ENCODE results near the gene PDF.
"Not testable (repeated sequence)": the region's sequence is repeated elsewhere in the genome, so short reads cannot be mapped to it uniquely, and the experiment has no call there.

Gene PDF, protein sequence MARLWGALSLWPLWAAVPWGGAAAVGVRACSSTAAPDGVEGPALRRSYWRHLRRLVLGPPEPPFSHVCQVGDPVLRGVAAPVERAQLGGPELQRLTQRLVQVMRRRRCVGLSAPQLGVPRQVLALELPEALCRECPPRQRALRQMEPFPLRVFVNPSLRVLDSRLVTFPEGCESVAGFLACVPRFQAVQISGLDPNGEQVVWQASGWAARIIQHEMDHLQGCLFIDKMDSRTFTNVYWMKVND

DNA sequence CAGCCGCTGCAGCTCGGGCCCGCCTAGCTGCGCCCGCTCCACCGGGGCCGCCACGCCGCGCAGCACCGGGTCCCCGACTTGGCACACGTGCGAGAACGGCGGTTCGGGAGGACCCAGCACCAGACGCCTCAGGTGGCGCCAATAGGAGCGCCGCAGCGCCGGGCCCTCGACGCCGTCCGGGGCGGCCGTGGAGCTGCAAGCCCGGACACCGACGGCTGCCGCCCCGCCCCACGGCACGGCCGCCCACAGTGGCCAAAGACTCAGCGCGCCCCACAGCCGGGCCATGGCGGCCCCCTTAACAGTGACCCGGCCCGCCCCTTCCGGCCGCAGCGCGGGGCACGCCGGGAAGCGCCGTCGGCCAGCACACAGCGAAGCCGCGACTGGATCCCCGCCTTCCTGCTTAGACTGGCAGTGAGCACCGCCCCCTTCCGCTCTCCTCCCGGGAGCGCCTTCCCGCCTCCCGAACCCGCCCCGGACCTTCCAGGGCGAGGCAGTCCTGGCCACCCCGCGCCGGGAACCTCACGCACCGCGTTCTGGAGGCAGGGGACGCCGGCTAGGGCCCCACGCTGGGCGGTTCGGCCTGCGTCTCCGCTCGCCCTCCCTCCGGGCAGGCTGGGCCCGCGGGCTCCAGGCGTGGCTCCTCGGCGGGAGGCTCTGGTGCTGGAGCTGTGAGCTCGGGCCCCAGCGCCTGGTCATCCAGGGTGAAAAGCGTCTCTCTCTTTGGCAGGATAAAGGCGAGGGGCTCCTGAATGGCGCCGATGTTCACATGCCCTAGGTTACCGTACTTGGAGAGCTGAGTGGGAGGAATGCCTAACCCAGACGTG is at the start of gene PDF:
Gene PDF, minus strand, starts transcription at position 303 of the 824 bp plus-strand sequence. Its CDS starts 18 bp downstream, at position 285.
- peak; percentile 93 for DNase-seq

DNA sequence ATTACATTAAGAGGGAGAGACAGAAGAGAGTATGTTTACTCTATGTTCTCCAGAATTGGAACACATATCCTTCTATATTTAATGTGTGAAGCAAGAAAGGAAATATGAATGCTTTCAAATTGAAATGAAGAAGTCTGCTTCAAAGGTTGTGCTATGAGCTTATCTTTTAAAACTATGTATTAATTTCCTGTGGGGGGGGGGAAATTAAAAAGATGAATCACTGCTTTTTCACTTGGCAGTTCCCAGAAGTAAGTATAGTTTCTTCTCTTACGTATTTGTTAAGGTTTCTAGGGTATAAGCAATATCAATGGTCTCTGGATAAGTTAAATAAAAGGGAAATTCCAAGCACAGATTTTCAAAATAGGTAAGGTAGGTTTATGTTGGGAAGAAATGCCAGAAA is 48.4 kb upstream of the PDF start:
- no peak for DNase-seq

DNA sequence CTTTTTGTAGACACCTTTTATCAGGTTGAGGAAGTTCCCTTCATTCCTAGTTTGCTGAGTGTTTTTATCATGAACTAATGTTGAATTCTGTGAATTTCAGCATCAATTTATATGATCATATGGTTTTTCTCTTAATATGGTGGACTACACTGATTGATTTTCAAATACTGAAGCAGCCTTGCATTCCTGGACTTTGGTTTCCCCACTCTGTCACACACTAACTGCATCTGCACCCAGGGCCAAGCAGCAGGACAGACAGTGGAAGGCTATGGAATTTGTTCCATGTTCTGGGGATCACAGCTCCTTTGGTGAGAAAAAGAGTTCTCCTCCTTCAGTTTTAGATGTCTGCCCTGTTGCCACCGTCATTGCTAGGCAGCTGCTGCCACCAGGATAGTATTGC is 47.6 kb upstream of the PDF start:
- DNase-seq, result no peak

DNA sequence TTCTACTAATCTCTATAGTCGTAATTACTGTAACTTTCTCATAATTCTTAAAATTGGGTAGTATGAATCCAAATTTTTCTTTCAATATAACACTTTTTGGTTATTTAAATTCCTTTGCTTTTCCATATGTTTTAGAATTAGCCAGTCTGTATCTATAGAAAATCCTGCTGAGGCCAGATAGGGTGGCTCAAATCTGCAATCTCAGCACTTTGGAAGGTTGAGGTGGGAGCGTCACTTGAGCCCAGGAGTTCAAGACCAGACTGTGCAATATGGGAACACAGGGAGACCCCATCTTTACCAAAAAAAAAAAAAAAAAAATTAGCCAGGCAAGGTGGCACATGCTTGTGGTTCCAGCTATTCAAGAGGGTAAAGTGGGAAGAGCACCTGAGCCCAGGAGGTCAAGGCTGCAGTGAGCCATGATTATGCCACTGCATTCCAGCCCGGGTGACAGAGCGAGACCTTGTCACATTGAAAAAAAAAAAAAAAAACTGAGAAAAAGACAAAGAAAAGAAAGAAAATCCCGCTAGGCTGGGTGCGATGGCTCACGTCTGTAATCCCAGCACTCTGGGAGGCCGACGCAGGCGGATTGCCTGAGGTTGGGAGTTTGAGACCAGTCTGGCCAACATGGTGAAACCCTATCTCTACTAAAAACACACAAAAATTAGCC is 46.1 kb upstream of the PDF start:
- no peak for DNase-seq

DNA sequence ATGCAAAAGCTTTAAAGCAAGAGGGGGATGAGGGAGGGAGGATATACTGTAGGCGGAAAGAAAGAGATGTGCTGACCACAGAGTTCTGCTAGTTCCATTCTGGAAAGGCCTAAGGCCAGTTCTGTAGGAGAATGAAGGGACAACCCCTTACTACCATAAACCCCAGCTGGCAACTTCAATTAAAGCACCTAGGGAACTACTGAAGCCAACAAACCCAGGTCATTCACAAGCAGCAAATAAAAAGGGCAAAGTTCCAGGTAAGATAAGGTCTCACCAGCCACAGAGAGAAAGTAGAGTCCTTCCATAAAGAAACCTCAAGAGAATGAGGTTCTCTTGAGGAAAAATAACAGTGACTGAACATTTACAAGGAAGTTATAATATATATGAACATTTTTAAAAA is 42.6 kb upstream of the PDF start:
- no peak for DNase-seq

DNA sequence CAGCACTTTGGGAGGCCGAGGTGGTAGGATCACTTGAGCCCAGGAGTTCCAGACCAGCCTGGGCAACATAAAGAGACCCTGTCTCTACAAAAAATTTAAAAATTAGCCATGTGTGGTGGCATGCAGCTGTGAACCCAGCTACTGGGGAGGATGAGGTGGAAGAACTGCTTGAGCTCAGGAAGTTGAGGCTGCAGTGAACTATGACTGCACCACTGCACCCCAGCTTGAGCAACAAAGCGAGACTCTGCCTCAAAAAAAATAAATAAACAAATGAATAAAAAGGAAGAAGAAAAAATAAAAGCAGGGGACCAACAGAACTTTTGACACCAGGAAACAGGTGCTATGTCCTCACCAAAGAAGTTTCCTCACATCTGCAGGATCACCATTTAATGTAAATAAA is 41.2 kb upstream of the PDF start:
- DNase-seq, result no peak

DNA sequence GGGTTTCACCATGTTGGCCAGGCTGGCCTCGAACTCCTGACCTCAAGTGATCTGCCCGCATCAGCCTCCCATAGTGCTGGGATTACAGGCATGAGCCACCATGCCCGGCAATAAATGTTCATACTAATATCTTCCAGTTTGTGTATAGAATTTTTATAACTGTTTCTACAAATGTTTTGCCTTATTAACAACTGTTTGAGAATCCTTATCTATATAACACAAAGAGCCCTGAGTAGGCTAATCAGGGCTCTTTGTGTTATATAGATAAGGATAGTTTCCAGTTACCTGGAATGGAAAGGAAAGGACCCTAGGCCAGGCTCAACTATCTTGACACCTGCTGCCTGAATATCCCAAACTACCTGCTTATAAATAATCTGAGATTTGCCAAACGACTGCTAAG is 38.5 kb upstream of the PDF start:
- no peak for DNase-seq

DNA sequence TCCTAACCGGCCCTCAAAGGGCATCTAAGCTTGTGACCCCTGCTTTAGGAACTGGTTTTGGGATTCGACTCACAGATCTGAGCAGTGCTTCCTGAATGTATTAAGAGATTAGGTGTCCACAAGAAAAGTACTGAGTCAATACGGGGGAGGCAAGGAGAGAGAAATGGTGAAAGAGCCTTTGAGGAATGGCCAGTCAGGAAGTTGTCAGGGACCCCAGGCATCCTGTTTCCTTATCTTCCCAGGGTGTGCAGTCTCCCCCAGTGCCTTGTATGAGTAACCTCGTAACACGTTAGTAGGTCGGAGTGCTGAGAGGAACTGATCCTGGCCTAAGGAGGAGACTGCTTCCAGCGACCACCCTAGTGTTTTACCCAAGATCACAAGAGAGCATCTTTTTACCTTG is 37.6 kb upstream of the PDF start:
- no peak for DNase-seq

DNA sequence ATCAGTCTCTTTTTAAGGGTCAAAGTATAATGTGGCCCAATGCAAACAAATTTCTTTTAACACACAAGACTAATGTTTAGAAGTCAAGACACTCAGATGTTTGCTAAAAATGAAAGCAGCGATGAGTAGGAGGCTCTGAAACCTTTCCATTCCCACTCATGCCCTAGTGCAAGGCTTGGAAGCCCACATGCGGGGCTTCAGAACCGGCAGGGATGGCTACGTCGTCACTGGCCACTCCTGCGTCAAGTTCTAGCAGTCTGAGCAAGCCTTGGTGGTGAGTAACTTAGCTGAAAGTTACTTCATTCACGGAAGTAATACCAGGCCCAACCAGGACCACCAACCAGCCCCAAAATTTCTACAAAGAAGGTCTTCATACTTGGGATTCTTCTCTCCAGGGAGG is 36.0 kb upstream of the PDF start:
- DNase-seq, result no peak

DNA sequence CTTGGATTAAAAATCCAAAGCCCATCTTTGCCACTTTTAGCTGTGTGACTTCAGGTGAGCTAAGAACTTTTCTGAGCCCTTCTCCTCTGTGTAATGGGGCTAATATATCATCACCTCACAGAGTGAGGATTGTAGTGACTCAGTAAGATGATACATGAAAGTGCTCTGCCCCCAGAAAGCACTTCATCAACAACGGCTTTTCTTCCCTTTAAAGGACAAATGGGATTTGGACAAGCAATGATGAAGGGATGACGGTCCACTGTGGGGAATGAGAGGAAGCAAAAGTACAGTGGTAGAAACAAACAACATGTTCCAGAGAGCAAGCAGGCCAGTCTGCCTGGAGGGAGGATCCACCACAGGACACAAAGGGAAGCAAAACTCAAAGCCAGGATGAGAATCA is 35.5 kb upstream of the PDF start:
- DNase-seq, result no peak

DNA sequence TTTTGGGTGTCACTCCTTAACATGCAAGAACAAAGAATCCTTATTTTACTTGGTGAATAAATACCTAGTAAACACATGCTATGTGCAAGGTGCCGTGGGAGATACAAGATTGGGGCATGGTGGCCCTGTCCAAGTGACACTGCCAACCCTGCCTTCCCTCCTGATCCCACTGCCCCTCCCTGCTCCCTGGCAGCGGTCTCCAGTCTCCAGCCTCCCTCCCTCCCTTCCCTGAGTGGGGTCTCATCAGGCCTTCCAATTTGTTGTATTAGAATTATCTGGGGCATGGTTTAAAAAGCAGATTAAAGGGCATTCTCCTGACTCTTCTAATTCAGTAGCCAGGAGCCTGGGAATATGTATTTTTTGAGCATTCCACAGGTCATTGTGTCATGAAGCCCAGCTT is 33.7 kb upstream of the PDF start:
- DNase-seq, result no peak

DNA sequence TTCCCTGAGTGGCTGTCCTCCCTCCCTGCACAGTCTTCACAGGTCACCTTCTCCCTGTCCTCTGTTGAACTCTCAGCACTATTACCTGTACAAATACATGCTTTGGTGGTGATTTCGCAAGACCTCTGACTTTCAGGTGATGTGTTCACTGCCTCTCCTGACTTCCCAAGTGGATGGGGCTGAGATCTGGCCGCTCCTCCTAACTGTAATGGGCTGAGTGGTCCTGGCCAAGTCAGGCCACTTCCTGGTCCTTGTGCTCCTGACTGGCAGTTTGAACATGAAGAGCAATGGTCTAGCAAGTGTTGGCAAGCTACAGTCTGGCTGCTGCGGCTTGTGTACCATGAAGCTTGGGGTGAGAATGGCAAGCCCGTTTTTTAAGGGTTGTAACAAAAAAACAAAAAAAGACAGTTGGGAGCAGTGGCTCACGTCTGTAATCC is 32.9 kb upstream of the PDF start:
- DNase-seq, result no peak

DNA sequence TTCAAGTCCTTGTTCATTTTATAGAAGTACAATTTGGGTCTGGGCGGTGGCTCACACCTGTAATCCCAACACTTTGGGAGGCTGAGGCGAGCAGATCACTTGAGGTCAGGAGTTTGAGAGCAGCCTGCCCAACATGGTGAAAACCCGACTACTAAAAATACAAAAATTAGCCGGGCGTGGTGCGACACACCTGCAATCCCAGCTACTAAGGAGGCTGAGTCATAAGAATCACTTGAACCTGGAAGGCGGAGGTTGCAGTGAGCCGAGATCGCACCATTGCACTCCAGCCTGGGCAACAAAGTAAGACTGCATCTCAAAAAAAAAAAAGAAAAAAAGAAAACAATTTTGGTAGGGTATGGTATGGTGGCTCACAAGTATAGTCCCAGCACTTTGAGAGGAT is 29.7 kb upstream of the PDF start:
- not testable (repeated sequence) for DNase-seq

DNA sequence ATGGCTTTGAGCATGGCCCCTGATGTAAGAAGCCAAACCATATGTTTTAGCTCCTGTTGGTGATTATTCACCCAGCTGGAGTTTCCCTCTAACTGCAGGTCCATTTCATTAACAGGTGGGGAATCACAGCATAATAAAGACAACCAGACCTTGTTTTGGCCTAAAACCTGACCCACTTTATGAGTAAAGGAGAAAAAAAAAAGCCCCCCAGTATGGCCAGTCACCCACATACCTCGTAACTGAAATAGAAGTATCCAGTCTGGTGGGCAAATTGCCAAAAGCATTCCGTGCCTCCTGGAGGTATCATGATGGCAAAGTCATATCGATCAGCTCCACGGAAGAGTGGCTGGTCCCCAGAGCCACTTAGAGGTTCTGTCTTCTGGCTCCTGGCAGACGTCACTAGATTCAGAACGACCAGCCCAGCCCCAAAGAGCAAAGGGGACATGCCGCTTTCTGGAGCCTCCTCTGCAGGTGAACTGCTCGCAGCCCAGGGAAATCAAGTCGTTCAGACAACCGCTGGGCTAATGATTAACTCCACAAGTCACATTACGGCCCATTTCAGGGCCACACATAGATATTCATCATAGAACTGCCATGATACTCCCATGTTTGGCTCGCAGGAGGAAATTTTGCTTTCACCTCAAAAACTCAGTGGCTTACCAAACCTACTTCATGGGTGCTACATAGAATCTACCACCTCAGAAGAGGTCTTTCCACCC is 21.1 kb upstream of the PDF start, which contains the start of gene TMED6:
Gene TMED6, minus strand, starts transcription at position 478 of the 719 bp plus-strand sequence. Its CDS starts 33 bp downstream, at position 445.
- DNase-seq, result no peak

DNA sequence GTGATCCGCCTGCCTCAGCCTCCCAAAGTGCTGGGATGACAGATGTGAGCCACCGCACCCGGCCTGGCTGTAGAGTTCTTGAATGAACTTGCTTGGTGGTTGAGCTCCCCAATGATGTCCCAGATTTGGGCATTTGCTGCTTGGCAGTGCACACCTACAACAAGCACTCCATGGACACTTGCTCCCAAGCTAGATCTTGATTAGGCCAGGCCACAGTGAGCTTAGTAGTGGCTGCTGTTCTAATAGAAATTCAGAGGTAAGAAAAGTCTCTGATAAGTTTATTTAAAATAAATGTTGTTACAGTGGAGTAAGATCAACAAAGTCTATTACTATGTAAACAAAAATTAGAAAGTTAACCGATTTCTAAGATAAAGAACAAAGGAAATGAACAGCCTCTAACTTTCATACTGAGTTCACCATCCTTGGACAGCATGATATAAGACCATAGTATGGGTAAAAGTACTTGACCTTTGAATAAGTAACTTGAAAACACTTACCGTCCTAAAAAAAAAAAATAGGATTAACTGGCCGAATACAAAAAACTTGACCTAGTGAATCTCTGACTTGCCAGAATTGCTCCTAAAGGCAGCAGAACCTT is 20.2 kb upstream of the PDF start:
- DNase-seq, result no peak

DNA sequence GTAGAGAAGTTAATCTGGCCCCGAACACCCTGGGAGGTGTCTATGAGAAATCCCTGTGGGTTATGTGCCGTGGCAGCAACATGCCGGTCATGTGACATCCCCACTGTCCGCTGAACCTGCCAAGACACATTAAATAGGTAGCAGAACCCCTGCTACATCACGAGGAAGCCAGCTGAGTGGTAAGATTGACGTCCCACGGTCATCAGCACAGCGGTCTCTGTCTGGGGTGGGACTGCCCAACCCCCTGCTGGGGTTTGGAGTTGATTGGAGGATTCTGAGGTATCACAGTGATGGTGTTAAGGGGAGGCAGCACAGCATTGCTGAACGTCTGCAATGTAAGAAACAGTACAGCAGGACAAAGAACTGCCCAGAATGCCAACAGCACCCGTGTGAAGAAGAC is 19.1 kb upstream of the PDF start:
- DNase-seq, result no peak

DNA sequence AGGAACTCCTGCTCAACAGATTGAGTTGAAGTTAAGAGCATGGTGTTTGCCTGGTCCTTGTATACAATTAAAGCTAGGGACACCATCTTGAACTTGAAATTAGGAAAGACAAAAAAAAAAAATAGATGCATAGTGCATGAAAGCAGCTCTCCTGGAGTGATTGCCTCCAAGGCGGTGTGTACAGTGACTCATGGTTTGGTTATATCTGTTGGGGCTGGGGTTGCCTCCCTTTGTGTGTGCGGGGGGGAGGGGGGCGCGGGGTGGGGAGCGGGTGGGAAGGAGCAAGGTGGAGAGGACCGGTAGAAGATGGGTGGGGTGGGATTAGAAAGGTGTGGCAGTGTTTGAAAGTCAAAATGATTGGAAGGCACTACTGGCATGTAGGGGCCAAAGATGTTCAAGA is 17.8 kb upstream of the PDF start:
- DNase-seq, result no peak

DNA sequence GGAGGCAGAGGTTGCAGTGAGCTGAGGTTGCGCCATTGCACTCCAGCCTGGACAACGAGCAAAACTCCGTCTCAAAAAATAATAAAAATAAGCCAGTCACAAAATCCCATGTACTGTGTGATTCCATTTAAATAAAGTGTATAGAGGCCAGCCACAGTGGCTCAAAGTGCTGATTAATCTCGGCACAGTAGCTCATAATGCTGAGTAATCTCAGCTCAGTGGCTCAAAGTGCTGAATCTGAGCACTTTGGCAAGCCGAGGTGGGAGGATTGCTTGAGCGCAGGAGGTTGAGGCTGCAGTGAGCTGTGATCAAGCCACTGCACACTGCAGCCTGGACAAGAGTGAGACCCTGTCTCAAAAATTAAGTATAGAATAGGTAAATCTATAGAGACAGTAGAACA is 16.3 kb upstream of the PDF start:
- DNase-seq, result peak; percentile 38

DNA sequence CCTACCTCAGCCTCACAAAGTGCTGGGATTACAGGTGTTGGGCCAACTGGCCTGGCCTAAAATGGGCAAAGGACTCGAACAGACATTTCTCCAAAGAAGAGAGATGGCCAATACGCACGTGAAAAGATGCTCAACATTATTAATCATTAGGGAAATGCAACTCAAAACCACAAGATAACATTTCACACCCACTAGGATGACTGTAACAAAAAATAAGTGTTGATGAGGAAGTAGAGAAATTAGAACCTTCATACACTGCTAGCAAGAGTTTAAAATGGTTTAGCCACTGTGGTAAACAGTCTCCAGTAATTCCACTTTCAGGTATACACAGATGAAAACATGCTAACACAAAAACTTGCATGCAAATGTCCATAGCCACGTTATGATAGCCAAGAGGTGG is 15.5 kb upstream of the PDF start:
- peak; percentile 26 for DNase-seq

DNA sequence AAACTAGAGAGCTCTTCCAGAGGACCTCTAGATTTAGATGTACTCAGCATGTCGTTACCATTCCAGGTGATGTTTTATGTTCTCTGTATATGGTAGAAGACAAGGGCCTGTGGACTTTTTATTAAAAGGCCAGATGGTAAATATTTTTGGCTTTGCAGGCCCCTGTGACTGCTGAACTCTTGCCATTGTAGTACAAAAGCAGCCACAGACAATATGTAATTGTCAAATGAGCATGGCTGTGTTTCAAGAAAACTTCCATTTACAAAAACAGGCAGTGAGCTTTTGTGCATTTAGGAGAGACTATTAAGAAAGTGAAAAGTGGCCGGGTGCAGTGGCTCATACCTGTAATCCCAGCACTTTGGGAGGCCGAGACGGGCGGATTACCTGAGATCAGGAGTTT is 13.8 kb upstream of the PDF start:
- DNase-seq, result no peak

DNA sequence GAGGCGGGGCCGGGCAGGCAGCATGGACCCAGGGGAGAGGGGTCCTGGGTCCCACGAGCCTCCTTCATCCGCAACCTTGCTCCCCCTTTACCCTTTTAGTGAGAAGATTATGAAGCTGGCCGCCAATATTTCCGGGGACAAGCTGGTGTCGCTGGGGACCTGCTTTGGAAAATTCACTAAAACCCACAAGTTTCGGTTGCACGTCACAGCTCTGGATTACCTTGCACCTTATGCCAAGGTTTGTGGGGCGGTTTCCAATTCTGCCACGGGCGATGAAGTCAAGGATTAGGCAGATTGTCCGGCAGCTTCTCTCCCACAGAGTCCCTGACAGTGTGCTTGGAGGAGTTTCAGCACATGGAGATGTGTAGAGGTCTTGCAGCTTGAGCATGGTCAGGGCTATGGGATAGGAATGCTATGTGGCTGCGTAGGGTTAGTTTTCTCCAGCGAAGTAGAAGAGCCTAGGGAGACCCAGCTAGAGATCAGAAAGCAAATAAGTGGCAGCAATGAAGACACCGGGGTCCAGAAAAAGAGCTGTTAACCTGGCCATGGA is 9.8 kb upstream of the PDF start:
- DNase-seq, result peak; percentile 32

DNA sequence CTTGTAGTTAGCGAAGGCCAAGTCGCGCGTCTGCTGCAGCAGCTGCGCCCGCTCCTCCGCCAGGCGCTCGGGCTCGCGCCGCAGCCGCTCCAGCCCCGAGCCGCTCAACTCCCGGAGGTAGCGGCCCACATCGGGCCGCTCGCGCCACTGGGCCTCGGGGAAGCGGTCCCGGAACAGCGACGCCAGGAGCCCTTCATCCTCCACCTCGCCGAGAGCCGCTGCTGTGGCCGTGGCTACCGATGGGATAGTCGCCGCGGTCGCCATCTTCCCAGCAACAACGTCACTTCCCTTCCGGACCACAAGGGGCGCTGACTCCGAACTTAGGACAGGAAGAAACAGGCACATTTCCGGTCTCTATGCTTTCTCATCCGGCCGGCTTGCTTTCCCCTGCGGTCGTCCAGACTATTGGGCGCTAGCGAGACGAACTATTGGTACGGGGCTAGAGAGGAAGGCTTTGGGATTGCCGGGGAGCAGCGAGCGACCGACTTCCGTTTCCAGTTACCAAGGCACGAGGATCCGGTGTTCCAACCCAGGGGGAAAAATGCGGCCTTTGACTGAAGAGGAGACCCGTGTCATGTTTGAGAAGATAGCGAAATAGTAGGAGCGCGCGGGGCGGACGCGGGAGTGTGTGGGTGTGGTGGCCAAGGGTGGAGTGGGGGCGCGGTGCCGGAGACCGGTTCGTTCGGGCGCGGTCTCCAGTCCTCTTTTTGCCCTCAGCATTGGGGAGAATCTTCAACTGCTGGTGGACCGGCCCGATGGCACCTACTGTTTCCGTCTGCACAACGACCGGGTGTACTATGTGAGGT is 9.1 kb upstream of the PDF start, which contains the start of the genes COG8 and NIP7:
Gene COG8, minus strand, starts transcription at position 276 of the 806 bp plus-strand sequence. Its CDS starts 12 bp downstream, at position 264.
Gene NIP7, plus strand, starts transcription at position 484 of the 806 bp plus-strand sequence. Its CDS starts 58 bp downstream, at position 542.
- DNase-seq, result peak; percentile 97

Data from activated CD4-positive, alpha-beta T cell treated with anti-CD3 and anti-CD28 coated beads, Interleukin-10, Interleukin-2, amounts not matched to agents 100 ng/mL and 50 ng/mL, durations not matched to agents 16 hours and 8 hours (primary cell).